ENCODE data around the gene VPS35L. TPM values are rescaled to one million over a fixed set of nuclear protein-coding genes. Genes with fewer than 3 reads are reported as not detected.
A peak's percentile ranks its signal among the peaks of the same experiment; 100 is the strongest.

Gene VPS35L
- total and polyA plus RNA-seq, 10 of the 15 experiments (the other 5 are each of a cell fraction or from before 2014, with no cell fraction given) = 14.9 to 44.1 (median 26.3) TPM

DNA sequence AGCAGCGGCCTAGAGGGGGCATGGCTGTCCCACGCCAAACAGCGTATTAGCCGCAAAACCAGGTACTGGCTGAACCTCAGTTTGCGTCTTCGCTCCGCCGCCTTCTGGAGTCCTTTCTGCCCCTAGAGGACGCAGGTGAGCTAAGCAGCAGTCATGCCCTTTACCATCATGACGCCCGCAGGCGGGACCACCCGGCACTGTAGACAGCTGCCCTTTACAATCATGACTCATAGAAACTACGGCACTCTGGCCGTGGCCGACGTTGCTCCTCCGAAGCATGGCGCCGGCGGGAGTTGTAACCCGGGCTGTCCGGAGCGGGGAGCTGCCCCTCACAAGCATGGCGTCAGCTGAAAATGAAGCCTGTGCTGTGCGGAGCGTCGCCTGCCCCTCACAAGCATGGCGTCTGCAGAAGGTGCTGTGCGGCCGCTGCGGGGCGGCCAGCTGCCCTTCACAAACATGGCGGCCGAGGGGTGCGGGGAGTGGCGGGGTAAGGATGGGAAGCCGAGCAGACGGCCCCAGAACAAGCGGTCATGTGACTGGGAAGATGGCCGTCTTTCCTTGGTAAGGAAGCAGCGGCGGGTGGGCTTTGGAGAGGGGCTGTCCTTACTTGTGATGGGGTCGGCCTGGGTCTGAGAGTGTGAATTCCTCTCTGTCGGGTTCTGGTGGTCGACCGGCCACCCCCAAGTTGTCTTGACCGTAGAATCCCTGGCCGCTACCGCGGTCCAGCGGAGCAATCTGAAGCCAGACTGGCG, at the start of gene VPS35L (continued):
- TF ChIP-seq, protein P1, sequence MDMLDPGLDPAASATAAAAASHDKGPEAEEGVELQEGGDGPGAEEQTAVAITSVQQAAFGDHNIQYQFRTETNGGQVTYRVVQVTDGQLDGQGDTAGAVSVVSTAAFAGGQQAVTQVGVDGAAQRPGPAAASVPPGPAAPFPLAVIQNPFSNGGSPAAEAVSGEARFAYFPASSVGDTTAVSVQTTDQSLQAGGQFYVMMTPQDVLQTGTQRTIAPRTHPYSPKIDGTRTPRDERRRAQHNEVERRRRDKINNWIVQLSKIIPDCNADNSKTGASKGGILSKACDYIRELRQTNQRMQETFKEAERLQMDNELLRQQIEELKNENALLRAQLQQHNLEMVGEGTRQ (IDR thresholded peaks at IDR 0.05; ENCODE audit: borderline replicate concordance, low read depth, low read length) = peak; percentile 57
- TF ChIP-seq MTA3 (IDR thresholded peaks at IDR 0.05; ENCODE audit: borderline replicate concordance, low read length) (no peak), SRF (IDR thresholded peaks at IDR 0.05; ENCODE audit: low read depth in 2 of 2, low read length in 2 of 2) (no peak; a peak in 1 of 4 replicates), PAX8 (IDR thresholded peaks at IDR 0.05) (no peak), FOXM1 (IDR thresholded peaks at IDR 0.05; ENCODE audit: low read depth, low read length) (no peak), POLR2A (IDR thresholded peaks at IDR 0.05; ENCODE audit: low read depth, low read length) (peak; percentile 87), SPI1 (IDR thresholded peaks at IDR 0.05; ENCODE audit: borderline replicate concordance, insufficient read depth, low read depth, low read length) (no peak), YBX1 (IDR thresholded peaks at IDR 0.05) (no peak), FOS (IDR thresholded peaks at IDR 0.05; ENCODE audit: borderline replicate concordance, extremely low read depth, insufficient read length) (no peak), MYC (IDR thresholded peaks at IDR 0.05; ENCODE audit: insufficient read depth, insufficient read length, insufficient replicate concordance, low read length, severe bottlenecking) (peak; percentile 77), POLR2AphosphoS2 (IDR thresholded peaks at IDR 0.05; ENCODE audit: low read depth, low read length) (peak; percentile 52; the same call in 1 of the 2 replicates), WRNIP1 (IDR thresholded peaks at IDR 0.05; ENCODE audit: borderline replicate concordance, low read depth, low read length) (no peak), RFX5 (IDR thresholded peaks at IDR 0.05; ENCODE audit: low read depth, low read length) (no peak), RBBP5 (conservative IDR thresholded peaks at IDR 0.05) (no peak), ESRRA (IDR thresholded peaks at IDR 0.05; ENCODE audit: low read length) (no peak), STAT3 (IDR thresholded peaks at IDR 0.05; ENCODE audit: low read depth, low read length) (no peak), ATF7 (IDR thresholded peaks at IDR 0.05; ENCODE audit: low read depth) (no peak; the same call in 1 of the 2 replicates)
- TF ChIP-seq, protein P2, sequence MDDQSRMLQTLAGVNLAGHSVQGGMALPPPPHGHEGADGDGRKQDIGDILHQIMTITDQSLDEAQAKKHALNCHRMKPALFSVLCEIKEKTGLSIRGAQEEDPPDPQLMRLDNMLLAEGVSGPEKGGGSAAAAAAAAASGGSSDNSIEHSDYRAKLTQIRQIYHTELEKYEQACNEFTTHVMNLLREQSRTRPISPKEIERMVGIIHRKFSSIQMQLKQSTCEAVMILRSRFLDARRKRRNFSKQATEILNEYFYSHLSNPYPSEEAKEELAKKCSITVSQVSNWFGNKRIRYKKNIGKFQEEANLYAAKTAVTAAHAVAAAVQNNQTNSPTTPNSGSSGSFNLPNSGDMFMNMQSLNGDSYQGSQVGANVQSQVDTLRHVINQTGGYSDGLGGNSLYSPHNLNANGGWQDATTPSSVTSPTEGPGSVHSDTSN (IDR thresholded peaks at IDR 0.05; ENCODE audit: insufficient replicate concordance, low read depth, low read length) = peak; percentile 9
- TF ChIP-seq, protein P3, sequence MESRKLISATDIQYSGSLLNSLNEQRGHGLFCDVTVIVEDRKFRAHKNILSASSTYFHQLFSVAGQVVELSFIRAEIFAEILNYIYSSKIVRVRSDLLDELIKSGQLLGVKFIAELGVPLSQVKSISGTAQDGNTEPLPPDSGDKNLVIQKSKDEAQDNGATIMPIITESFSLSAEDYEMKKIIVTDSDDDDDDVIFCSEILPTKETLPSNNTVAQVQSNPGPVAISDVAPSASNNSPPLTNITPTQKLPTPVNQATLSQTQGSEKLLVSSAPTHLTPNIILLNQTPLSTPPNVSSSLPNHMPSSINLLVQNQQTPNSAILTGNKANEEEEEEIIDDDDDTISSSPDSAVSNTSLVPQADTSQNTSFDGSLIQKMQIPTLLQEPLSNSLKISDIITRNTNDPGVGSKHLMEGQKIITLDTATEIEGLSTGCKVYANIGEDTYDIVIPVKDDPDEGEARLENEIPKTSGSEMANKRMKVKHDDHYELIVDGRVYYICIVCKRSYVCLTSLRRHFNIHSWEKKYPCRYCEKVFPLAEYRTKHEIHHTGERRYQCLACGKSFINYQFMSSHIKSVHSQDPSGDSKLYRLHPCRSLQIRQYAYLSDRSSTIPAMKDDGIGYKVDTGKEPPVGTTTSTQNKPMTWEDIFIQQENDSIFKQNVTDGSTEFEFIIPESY (IDR thresholded peaks at IDR 0.05) = no peak
- TF ChIP-seq, protein P4, sequence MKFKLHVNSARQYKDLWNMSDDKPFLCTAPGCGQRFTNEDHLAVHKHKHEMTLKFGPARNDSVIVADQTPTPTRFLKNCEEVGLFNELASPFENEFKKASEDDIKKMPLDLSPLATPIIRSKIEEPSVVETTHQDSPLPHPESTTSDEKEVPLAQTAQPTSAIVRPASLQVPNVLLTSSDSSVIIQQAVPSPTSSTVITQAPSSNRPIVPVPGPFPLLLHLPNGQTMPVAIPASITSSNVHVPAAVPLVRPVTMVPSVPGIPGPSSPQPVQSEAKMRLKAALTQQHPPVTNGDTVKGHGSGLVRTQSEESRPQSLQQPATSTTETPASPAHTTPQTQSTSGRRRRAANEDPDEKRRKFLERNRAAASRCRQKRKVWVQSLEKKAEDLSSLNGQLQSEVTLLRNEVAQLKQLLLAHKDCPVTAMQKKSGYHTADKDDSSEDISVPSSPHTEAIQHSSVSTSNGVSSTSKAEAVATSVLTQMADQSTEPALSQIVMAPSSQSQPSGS (IDR thresholded peaks at IDR 0.05; ENCODE audit: low read length) = peak; percentile 45; the same call in 1 of the 2 replicates
- TF ChIP-seq, protein P5, sequence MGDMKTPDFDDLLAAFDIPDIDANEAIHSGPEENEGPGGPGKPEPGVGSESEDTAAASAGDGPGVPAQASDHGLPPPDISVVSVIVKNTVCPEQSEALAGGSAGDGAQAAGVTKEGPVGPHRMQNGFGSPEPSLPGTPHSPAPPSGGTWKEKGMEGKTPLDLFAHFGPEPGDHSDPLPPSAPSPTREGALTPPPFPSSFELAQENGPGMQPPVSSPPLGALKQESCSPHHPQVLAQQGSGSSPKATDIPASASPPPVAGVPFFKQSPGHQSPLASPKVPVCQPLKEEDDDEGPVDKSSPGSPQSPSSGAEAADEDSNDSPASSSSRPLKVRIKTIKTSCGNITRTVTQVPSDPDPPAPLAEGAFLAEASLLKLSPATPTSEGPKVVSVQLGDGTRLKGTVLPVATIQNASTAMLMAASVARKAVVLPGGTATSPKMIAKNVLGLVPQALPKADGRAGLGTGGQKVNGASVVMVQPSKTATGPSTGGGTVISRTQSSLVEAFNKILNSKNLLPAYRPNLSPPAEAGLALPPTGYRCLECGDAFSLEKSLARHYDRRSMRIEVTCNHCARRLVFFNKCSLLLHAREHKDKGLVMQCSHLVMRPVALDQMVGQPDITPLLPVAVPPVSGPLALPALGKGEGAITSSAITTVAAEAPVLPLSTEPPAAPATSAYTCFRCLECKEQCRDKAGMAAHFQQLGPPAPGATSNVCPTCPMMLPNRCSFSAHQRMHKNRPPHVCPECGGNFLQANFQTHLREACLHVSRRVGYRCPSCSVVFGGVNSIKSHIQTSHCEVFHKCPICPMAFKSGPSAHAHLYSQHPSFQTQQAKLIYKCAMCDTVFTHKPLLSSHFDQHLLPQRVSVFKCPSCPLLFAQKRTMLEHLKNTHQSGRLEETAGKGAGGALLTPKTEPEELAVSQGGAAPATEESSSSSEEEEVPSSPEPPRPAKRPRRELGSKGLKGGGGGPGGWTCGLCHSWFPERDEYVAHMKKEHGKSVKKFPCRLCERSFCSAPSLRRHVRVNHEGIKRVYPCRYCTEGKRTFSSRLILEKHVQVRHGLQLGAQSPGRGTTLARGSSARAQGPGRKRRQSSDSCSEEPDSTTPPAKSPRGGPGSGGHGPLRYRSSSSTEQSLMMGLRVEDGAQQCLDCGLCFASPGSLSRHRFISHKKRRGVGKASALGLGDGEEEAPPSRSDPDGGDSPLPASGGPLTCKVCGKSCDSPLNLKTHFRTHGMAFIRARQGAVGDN (IDR thresholded peaks at IDR 0.05) = no peak
